GM10248 (cell line): ENCODE results near the gene TBC1D30.
"Not testable (repeated sequence)": the region's sequence is repeated elsewhere in the genome, so short reads cannot be mapped to it uniquely, and the experiment has no call there.

Experiments
- CTCF ChIA-PET: fragments of 300-600 bp; sonication (Branson Sonifier 250); formaldehyde crosslinking; extraction: SDS; loops from one replicate; lab custom pipeline; 2021; ENCODE audit warnings: antibody characterized with exemption; lab: Yijun Ruan, JAX
- POLR2A ChIA-PET: fragments of 350-650 bp; sonication (Branson Sonifier 250); formaldehyde crosslinking; extraction: SDS; loops from one replicate; lab custom pipeline; 2020; ENCODE audit warnings: antibody characterized with exemption; lab: Yijun Ruan, JAX
- DNase-seq: peaks from one replicate; pipeline ENCODE4 v3.0.0; 2012; ENCODE audit errors: extremely low spot score
- TF ChIP-seq, protein P1 (sequence below): IDR thresholded peaks from 2 replicates; pipeline ENCODE4 v1.5.1; 2012; ENCODE audit warnings: mild to moderate bottlenecking, low read depth; ENCODE audit errors: extremely low read depth, missing control alignments, control extremely low read depth

The TBC1D30 gene

DNA sequence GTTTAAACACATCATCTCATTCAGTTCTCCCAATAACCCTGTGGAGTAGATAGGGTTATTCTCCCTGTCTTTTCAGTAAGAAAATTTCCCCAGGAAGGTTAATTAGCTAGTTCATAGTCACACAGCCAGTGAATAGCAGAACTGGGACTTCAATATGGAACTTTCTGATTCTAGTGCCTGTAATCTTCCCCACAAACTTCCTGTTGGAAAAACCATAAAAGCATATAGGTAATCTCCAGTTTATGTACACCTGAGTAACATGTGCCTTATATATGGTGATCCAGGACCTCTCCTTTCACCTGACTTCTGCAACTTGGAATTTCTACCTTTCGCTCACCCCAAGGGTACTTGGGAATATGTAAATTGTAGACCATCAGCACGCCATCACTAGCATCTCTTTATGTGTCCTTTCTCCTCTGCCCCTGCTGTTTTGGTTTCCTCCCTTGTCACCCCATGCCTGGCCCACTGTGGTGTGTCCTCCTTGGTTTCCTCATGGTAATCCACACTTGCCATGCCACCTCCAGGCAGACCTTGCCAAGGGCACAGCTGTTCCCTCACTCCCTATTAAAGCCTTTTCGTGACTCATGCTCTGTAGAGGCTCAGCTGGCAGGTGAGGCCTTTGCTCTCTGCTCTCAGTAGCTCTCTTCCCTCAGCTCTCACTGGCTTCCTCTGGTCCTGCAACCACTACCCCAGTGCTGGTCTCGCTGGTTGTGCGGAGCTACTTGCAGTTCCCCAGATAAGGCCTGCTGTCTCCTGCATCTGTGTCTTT, 16.7 kb downstream of the TBC1D30 start:
- TF ChIP-seq, protein P1, sequence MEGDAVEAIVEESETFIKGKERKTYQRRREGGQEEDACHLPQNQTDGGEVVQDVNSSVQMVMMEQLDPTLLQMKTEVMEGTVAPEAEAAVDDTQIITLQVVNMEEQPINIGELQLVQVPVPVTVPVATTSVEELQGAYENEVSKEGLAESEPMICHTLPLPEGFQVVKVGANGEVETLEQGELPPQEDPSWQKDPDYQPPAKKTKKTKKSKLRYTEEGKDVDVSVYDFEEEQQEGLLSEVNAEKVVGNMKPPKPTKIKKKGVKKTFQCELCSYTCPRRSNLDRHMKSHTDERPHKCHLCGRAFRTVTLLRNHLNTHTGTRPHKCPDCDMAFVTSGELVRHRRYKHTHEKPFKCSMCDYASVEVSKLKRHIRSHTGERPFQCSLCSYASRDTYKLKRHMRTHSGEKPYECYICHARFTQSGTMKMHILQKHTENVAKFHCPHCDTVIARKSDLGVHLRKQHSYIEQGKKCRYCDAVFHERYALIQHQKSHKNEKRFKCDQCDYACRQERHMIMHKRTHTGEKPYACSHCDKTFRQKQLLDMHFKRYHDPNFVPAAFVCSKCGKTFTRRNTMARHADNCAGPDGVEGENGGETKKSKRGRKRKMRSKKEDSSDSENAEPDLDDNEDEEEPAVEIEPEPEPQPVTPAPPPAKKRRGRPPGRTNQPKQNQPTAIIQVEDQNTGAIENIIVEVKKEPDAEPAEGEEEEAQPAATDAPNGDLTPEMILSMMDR, result no peak
- POLR2A ChIA-PET, result no interaction called here
- CTCF ChIA-PET, result no interaction called here
- no peak for DNase-seq

DNA sequence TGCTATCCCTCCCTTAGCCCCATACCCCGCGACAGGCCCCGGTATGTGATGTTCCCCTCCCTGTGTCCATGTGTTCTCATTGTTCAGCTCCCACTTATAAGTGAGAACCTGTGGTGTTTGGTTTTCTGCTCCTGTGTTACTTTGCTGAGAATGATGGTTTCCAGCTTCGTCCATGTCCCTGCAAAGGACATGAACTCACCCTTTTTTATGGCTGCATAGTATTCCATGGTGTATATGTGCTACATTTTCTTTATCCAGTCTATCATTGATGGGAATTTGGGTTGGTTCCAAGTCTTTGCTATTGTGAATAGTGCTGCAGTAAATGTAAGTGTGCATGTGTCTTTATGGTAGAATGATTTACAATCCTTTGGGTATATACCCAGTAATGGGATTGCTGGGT, 24.0 kb downstream of the TBC1D30 start:
- DNase-seq, POLR2A ChIA-PET, CTCF ChIA-PET: not testable (repeated sequence)

DNA sequence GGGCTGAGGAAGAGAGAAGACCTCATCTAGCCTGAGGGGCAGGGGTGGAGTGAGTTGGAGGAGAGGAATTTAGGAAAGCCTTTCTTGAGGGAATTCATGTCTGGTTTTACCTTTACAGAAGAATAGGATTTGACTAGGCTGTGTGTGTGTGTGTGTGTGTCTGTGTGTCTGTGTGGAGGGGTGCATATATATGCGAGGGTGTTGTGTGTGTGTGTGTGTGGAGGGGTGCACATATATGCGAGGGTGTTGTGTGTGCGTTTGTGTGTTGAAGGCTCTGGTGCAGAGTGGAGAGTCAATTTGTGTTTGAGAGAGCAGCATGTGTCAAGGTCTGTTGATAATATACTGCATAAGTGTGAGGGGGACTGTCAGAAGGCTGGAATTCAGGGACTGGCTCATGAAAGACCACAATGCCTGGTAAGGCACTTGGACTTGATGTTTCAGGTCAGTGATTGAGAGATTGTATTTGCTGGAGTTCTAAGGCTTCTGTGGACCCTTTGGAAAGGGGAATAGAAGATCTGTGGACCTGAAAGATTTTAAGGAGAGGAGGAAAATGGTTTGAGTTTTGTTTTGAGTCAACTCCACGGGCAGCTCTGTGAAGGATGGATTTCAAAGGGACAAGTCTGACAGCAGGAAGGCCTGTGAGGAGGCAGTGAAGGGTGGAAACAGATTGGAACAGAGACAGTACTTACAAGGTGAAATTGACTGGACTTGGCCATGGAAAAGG, 34.6 kb downstream of the TBC1D30 start:
- no peak for DNase-seq
- ChIA-PET POLR2A (no interaction called here), CTCF (interaction anchor here (1.2 kb wide), 1 partner anchor 32 kb away, joined by 3 read pairs; no protein-coding TSS in a partner anchor)
- TF ChIP-seq, protein P1, result no peak

DNA sequence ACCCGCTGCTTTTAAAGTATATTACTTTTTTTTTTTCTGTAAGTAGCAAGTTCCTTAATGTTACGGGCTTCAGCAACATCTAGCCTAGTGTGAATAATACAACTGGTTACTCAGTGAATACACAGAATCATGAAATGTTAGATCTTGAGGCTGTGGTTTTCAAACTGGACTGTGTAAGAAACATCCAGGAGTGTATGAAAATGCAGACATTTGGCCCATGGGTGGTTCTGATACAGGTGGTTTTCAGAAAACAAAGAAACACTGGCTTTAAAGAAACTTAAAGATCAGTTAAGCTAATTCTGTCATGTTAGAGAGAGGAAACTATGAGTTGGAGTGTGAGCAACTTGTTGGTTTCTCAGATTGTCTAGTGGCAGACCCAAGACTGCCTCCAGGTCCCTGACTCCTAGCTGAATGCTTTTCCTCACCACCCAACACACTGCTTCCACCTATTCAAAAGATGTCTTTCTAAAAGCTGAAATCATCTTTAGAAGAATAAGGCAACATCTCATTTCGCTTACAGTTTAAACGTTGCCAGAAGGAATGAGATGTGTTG, 36.1 kb downstream of the TBC1D30 start:
- ChIA-PET POLR2A (no interaction called here), CTCF (interaction anchor here (0.7 to 1.2 kb wide), 5 partner anchors 13 to 31 kb away, joined by 3 read pairs; no protein-coding TSS in a partner anchor)
- TF ChIP-seq, protein P1, result no peak
- DNase-seq, result no peak

DNA sequence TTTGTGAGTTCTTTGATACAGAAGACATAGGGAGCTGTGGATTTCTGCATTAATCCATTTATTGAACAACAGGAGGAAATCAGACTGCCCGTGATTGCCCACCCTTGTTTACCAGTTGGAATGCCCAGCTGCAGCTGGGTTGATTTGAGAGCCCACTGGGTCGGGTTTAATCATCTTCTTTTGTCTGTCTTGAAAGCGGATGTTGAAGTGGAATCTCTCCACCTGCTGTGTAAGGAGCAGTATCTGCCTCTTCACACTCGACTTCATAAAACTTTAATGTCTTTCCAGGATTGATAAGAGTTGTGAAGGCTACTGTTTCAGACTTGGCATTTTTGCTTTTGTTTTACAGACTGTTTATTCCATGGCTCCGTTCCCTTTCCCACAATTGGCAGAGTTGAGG, 39.9 kb downstream of the TBC1D30 start:
- DNase-seq, result no peak
- TF ChIP-seq, protein P1, result no peak
- CTCF ChIA-PET, result interaction anchor here (2.8 kb wide), 1 partner anchor 12 kb away, joined by 14 read pairs; no protein-coding TSS in a partner anchor
- POLR2A ChIA-PET, result no interaction called here

DNA sequence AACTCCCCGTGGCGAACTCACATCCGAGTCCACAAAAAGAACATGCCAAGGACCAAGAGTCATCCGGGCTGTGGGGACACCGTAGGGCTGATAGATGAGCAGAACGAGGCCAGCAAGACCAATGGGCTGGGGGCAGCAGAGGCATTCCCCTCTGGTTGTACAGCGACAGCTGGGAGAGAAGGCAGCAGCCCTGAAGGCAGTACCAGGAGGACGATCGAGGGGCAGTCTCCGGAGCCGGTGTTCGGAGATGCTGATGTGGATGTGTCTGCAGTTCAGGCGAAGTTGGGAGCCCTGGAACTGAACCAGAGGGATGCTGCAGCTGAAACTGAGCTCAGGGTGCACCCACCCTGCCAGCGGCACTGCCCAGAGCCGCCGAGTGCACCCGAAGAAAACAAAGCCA, 50.7 kb downstream of the TBC1D30 start:
- POLR2A ChIA-PET, result no interaction called here
- CTCF ChIA-PET, result interaction anchor here (0.9 to 5.7 kb wide), 8 partner anchors 9 to 79 kb away, joined by 3 to 37 read pairs (median 6); no protein-coding TSS in a partner anchor
- no peak for DNase-seq
- TF ChIP-seq, protein P1, result no peak
